ELF-1 (cell line): ENCODE data around the gene CAMKK1.

Source experiments
- DNase-seq: peaks from one replicate; pipeline ENCODE4 v3.0.0-alpha.2; 2016; ENCODE audit warnings: low read depth, low spot score

The CAMKK1 gene

GRCh38 chr17:3812771-3813170 is 80.1 kb downstream of the CAMKK1 start:
- DNase-seq: peak; percentile 77

- DNase-seq: no peak
Observed at GRCh38 chr17:3812284-3812683, 80.6 kb downstream of the CAMKK1 start.
